WERI-Rb-1 (cell line): ENCODE results near the gene DEXI.

ENCODE experiments used
- DNase-seq: peaks from one replicate; pipeline ENCODE4 v3.0.0-alpha.2; 2020
- H3K27ac ChIP-seq: fragments of 250-450 bp; sonication (Bioruptor Pico); 2 replicates; pipeline ENCODE4 v1.5.1; 2020; ENCODE audit warnings: mild to moderate bottlenecking, moderate library complexity
- H3K27me3 ChIP-seq: fragments of 250-450 bp; sonication (Bioruptor Pico); 2 replicates; pipeline ENCODE4 v1.5.1; 2021; ENCODE audit warnings: mild to moderate bottlenecking, low read depth, moderate library complexity; ENCODE audit not compliant: insufficient read depth, severe bottlenecking
- H3K36me3 ChIP-seq: fragments of 250-450 bp; sonication (Bioruptor Pico); 2 replicates; pipeline ENCODE4 v1.5.1; 2020; ENCODE audit warnings: mild to moderate bottlenecking, moderate library complexity
- H3K4me3 ChIP-seq: 2 replicates; pipeline ENCODE4 v1.5.1; 2011; ENCODE audit warnings: low read depth, mild to moderate bottlenecking, control low read depth, low read length
- H3K9me3 ChIP-seq: fragments of 250-450 bp; sonication (Bioruptor Pico); 2 replicates; pipeline ENCODE4 v1.5.1; 2021; ENCODE audit warnings: mild to moderate bottlenecking, moderate library complexity; ENCODE audit not compliant: severe bottlenecking
- TF ChIP-seq, protein P1 (sequence below): IDR thresholded peaks from 2 replicates; pipeline ENCODE4 v1.5.1; 2011; ENCODE audit warnings: low read depth, mild to moderate bottlenecking, control low read depth, inconsistent platforms, low read length

DEXI gene

DNA sequence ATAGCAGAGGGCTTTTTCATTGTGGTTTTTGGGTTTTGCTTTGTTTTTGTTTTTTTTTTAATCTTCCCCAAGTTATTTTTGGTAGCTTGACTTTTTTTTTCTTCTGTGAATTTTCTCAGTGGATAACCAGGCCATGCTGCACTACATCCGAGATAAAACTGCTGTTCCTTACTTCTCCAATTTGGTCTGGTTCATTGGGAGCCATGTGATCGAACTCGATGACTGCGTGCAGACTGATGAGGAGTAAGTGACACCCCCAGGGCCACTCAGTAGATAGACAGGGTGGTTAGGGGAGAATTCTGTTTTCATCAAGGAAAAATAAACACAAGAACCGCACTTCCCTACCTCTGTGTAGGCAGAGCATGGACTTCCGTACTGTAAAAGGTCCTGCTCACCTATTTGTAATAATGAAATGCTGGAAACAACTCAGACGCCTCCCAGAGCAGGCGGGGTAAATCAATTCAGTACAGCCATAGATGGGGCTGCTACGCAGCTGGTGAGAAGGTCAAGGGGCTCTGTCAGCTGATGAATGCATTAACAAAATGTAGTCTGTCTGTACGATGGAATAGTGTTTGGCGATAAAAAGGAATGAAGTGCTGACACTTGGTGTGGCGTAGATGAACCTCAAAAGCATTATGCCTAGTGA lies 30.7 kb upstream of the DEXI start:
- H3K4me3 ChIP-seq: no peak overlapping the region
- TF ChIP-seq, protein P1, sequence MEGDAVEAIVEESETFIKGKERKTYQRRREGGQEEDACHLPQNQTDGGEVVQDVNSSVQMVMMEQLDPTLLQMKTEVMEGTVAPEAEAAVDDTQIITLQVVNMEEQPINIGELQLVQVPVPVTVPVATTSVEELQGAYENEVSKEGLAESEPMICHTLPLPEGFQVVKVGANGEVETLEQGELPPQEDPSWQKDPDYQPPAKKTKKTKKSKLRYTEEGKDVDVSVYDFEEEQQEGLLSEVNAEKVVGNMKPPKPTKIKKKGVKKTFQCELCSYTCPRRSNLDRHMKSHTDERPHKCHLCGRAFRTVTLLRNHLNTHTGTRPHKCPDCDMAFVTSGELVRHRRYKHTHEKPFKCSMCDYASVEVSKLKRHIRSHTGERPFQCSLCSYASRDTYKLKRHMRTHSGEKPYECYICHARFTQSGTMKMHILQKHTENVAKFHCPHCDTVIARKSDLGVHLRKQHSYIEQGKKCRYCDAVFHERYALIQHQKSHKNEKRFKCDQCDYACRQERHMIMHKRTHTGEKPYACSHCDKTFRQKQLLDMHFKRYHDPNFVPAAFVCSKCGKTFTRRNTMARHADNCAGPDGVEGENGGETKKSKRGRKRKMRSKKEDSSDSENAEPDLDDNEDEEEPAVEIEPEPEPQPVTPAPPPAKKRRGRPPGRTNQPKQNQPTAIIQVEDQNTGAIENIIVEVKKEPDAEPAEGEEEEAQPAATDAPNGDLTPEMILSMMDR: no peak
- no peaks in the 10 kb centered on the region for H3K9me3 ChIP-seq
- H3K27me3 ChIP-seq: no peaks in the 10 kb centered on the region
- DNase-seq: no peak
- no peak overlapping the region for H3K27ac ChIP-seq
- peaks cover 47% of the 10 kb centered on the region for H3K36me3 ChIP-seq

DNA sequence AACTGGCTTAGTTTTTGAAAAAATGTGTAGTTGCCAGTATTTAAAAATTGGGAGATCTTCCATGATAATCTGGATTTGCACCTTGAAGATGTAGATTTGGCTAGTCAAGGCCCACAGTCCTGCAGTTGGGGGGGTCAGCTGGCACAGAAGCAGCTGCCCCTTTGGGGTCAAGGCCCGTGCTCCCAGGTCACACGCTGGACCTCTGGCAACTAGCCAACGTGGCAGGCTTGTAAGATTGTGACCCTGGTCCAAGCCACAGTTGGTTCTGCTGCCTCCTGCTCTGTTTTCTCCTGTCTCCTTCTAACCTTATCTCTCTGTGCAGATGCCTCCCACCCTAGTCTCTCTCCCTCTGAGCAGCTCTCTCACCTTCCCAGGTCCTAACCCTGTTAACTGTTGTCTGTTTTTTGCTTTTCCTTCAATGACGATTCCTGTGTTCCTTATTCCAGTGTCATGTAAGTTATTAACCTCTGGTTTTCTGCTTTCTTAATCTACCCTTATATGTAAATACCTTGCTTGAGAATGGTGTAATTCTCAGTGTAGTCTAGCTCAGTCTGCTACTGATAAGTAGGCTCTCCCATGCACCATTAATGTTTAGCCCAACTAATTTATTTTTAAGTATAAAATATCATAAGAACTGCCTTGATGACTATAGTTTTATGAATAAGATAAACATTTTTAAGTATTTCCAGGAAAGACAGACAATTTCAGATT lies 30.0 kb upstream of the DEXI start:
- no peak overlapping the region for H3K27ac ChIP-seq
- H3K4me3 ChIP-seq: no peak overlapping the region
- peaks cover 44% of the 10 kb centered on the region for H3K36me3 ChIP-seq
- H3K9me3 ChIP-seq: no peaks in the 10 kb centered on the region
- TF ChIP-seq, protein P1: no peak
- DNase-seq: no peak
- no peaks in the 10 kb centered on the region for H3K27me3 ChIP-seq

- Histone ChIP-seq H3K27me3 (no peaks in the 10 kb centered on the region), H3K36me3 (peaks cover 44% of the 10 kb centered on the region), H3K4me3 (no peak overlapping the region), H3K9me3 (no peaks in the 10 kb centered on the region), H3K27ac (no peak overlapping the region; the same call in 1 of the 2 replicates)
- no peak for DNase-seq
- TF ChIP-seq, protein P1: peak; percentile 63
These were observed 29.3 kb upstream of the DEXI start for GRCh38 chr16:10971560-10971961.

- H3K36me3 ChIP-seq: peaks cover 44% of the 10 kb centered on the region
- no peak for DNase-seq
- no peaks in the 10 kb centered on the region for H3K9me3 ChIP-seq
- no peak overlapping the region for H3K27ac ChIP-seq
- H3K27me3 ChIP-seq: no peaks in the 10 kb centered on the region
- TF ChIP-seq, protein P1: no peak
- H3K4me3 ChIP-seq: no peak overlapping the region
These were observed 27.8 kb upstream of the DEXI start for GRCh38 chr16:10970065-10970464.

DNA sequence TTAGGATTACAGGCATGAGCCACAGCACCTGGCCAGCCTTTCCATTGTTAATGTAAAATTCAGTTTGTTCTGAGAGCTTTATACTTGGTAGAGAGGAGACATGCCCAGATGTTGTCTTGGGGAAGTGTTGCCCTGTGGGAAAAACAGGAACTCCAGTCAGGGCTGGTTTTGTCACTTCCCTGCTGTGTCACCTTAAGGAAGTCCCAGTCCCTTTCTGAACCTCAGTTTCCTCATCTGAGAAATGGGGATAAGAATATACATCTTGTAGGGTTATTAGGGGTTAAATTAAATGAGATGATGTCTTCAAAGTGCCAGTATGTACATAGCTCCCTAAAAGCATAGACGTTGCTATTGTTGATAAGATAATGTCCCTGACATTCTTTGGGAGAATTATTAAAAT lies 27.3 kb upstream of the DEXI start:
- no peaks in the 10 kb centered on the region for H3K27me3 ChIP-seq
- no peak for DNase-seq
- TF ChIP-seq, protein P1: no peak
- H3K36me3 ChIP-seq: peaks cover 44% of the 10 kb centered on the region
- H3K9me3 ChIP-seq: no peaks in the 10 kb centered on the region
- H3K27ac ChIP-seq: no peak overlapping the region
- no peak overlapping the region for H3K4me3 ChIP-seq
